HG03442 (cell line): ENCODE measurements around the gene PKHD1.

ENCODE experiments used
- ATAC-seq: cut with Tn5 transposase; IDR thresholded peaks from one replicate; pipeline ENCODE4 v1.9.1; 2021; ENCODE audit warnings: mild to moderate bottlenecking, moderate library complexity; ENCODE audit not compliant: unreplicated experiment

Gene PKHD1

GRCh38 chr6:52108128-52108527 is 20.7 kb upstream of the PKHD1 start:
- no peak for ATAC-seq

GRCh38 chr6:52106994-52107393 is 19.6 kb upstream of the PKHD1 start:
- no peak for ATAC-seq

DNA sequence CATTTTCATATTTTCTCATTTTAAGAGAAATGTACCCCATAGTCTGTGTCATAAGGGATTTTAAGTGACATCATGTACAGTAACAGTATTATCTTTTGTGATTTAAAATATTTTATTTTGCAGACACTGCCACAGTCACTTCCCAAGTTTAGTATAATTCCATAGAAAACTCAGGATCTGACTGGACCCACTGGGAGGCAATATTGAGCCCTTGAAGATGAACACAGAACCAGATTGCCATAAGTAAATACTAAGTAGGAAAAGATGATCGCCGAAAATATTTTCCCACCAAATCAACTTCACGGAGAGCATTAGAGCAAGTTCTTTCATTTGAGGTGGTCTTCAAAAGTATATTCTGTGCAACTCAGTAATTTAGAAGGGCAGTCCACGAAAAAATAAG is 17.6 kb upstream of the PKHD1 start:
- ATAC-seq, result no peak

DNA sequence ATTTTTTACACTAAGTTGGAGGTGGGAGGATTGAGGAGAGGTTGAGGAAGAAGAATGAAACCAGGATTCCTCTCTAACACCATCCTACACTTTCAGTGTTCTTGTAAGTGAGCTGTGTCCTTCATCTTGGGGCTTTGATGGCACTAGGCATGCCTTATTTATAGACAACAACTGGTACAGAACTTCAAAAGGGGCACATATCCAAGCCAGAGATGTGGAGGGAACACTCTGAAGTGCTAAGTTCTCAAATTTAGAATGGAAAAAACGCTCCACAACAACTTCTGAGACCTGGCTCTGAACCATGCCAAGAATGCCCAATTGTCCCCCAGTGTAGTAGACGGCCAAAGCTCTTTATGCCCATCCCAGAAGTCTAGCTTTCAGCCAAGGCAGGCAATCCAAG is 16.2 kb upstream of the PKHD1 start:
- ATAC-seq, result no peak

DNA sequence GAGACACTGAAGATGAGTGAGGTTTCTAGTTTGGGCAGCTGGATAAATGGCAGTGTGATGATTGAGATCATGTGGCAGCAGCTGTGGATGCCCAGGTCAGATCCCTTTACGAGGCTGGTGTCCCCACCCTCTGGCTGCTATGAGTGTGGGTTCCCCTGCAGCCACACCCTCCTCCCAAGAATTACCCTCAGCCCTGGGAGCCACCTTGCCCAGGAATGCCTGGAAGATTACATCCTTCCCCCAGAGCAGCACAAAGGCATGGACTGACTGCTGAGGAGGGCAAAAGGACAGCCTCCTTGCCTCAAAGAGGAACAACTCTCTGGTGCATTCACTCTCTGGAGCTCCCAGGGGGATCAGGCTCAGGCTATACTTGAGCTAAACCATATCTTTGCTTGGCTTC is 15.0 kb upstream of the PKHD1 start:
- no peak for ATAC-seq

GRCh38 chr6:52098721-52099120 is 11.3 kb upstream of the PKHD1 start:
- ATAC-seq, result no peak

GRCh38 chr6:52089758-52090348 is 2.4 kb upstream of the PKHD1 start:
- no peak for ATAC-seq

GRCh38 chr6:52086741-52087140 is 672 bp downstream of the PKHD1 start:
- no peak for ATAC-seq

GRCh38 chr6:52081237-52081636 is 6.2 kb downstream of the PKHD1 start:
- no peak for ATAC-seq

GRCh38 chr6:52077961-52078625 is 9.3 kb downstream of the PKHD1 start:
- no peak for ATAC-seq

- no peak for ATAC-seq
Observed at GRCh38 chr6:52077180-52077884, 10.1 kb downstream of the PKHD1 start.

- ATAC-seq, result no peak
Observed at GRCh38 chr6:52076791-52077179, 10.6 kb downstream of the PKHD1 start.

- no peak for ATAC-seq
Observed at GRCh38 chr6:52074716-52075115, 12.7 kb downstream of the PKHD1 start.

DNA sequence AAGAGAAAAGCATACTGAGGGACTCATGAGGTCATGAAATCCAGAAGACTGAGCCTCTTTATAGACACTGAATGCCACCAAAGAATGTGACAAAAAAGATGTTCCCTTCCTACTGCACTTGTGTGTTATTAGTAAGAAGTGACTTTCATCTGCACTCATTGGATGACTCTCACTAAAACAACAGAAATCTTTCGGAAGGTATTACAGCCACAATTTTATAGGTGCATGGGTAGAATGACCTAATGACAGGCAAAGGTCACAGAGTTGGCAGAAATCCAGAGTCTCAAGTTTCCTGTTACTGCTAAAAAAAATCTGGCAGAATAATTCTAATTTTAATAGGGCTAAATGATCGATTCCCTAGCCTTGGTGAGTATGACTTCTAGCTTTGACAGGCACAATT is 13.3 kb downstream of the PKHD1 start:
- ATAC-seq, result no peak

DNA sequence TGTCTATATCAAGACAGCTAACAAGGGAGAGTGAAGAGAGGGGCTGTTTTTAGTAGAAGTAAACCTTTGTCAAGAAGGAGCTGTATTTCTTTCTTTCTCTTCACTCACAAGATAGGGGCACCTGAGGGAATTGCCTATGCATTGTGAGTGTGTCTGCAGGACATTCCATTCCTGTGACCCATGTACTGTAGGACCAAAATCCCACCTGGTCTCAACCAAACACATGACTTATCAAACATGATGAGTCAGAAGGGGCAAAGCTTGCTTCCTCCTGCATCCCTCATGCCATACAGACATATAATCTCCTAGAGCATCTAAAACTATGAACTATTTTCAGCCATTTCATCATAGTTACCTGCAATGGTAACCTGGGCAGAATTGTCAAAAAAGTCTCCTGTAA is 21.8 kb downstream of the PKHD1 start:
- ATAC-seq, result no peak

GRCh38 chr6:52063584-52064344 is 23.6 kb downstream of the PKHD1 start:
- ATAC-seq, result peak; percentile 99

DNA sequence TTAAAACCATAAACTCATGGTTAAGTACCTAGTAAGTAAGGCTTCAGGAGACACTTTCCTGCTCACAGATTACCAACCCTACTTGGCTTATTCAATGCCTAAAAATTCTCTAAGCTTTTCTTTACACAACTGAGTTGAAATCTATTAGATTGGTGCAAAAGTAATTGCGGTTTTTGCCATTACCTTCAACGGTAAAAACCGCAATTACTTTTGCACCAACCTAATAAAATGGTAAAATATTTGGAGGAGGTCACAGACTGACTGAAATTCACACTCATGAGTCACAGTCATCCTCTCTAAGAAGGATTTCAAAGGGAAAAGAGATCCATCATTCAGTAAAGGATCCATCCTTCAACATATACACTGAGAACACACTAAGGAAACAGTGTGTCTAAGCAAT is 25.9 kb downstream of the PKHD1 start:
- ATAC-seq, result no peak

GRCh38 chr6:52059821-52060220 is 27.6 kb downstream of the PKHD1 start:
- no peak for ATAC-seq

DNA sequence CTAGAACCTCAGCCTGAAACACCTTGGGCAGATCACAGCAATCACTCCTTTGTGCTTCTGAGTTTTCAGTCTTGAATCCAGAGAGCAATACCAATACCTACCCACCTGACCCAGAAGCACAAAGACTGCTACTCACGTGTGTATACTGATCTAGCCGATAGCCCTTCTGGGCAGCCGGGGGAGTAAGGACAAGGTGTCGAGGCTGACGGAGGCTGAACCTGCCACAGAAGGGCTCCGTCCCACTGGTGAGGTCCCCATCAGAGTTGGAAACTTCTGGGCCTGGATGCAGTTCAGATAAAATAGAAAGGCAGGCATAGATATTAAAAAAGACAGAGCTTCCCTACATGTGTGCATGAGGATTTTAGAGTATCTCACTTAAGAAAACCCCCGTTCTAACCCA is 32.0 kb downstream of the PKHD1 start:
- ATAC-seq, result no peak

DNA sequence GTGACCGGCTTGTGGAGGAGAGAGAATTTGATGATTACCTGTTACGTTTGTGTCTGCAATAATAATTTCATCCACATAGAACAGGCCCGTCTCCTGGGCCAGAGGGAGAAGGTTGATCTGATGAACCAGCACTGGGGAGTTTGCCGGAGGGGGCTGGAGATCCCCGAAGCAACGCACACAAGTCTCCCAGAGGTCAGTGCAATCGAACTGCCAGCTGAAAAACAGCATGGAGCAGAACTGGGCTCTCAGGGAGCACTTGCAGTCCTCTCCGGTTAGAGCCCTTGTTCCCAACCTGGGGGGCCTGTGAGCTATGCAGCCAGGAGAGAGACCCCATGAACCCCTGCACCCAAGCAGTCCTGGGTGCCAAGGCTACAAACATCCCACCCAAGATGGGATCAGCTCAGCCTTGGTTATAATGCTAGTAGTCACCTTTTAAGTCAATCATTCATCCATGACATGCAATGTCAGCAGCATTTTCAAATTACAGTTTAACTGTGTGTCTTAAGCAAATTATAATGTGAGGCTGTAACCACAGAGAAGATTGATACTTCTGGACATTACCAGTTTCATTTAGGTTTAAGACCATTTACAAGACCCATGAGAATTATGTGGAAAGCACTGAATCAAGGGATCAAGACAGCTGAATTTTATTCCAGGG is 34.2 kb downstream of the PKHD1 start:
- no peak for ATAC-seq

GRCh38 chr6:52050051-52050405 is 37.4 kb downstream of the PKHD1 start:
- ATAC-seq, result no peak
